IPS-15b (cell line): ENCODE data around the gene TUBB.
A peak's percentile ranks its signal among the peaks of the same experiment; 100 is the strongest.

Experiments
- H3K27me3 ChIP-seq: one replicate; pipeline ENCODE4 v1.6.1; 2013; ENCODE audit warnings: low read length; ENCODE audit not compliant: control insufficient read depth, insufficient read depth
- H3K36me3 ChIP-seq: one replicate; pipeline ENCODE4 v1.6.1; 2013; ENCODE audit warnings: low read length; ENCODE audit not compliant: control insufficient read depth, insufficient read depth
- H3K4me1 ChIP-seq: one replicate; pipeline ENCODE4 v1.6.1; 2013; ENCODE audit warnings: mild to moderate bottlenecking, low read length; ENCODE audit not compliant: control insufficient read depth, insufficient read depth
- H3K4me3 ChIP-seq: one replicate; pipeline ENCODE4 v1.5.1; 2013; ENCODE audit warnings: low read depth, low read length
- H3K9ac ChIP-seq: one replicate; pipeline ENCODE4 v1.6.1; 2013; ENCODE audit warnings: low read depth, mild to moderate bottlenecking, low read length
- H3K9me3 ChIP-seq: one replicate; pipeline ENCODE4 v1.6.1; 2013; ENCODE audit warnings: mild to moderate bottlenecking, low read length; ENCODE audit not compliant: control insufficient read depth, insufficient read depth

TUBB gene

GRCh38 chr6:30719791-30720737 is at the start of gene TUBB:
Gene TUBB (plus strand): TSS chr6:30720352. CDS start chr6:30720507, 155 bp downstream.
- H3K9me3 ChIP-seq, result no peaks in the 10 kb centered on the region
- peaks cover 5% of the 10 kb centered on the region for H3K4me1 ChIP-seq
- no peaks in the 10 kb centered on the region for H3K27me3 ChIP-seq
- H3K4me3 ChIP-seq, result peak within 1 kb of the TSS; percentile 93
- peaks cover 36% of the 10 kb centered on the region for H3K36me3 ChIP-seq
- H3K9ac ChIP-seq, result peak within 1 kb of the TSS; percentile 99

- no peaks in the 10 kb centered on the region for H3K9me3 ChIP-seq
- no peak overlapping the region for H3K4me3 ChIP-seq
- peaks cover 8% of the 10 kb centered on the region for H3K36me3 ChIP-seq
- no peak overlapping the region for H3K9ac ChIP-seq
- no peaks in the 10 kb centered on the region for H3K27me3 ChIP-seq
- no peaks in the 10 kb centered on the region for H3K4me1 ChIP-seq
These were observed 49.2 kb upstream of the TUBB start for GRCh38 chr6:30670760-30671527.

- Histone ChIP-seq H3K36me3 (peaks cover 15% of the 10 kb centered on the region), H3K4me3 (peak within 1 kb of the TSS; percentile 95)
These were observed 47.5 kb upstream of the TUBB start, which contains the start of gene DHX16 for GRCh38 chr6:30672445-30673253. Gene DHX16 (minus strand): TSS chr6:30673006. CDS start chr6:30672841, 165 bp downstream.

GRCh38 chr6:30676660-30677285 is 43.4 kb upstream of the TUBB start:
- Histone ChIP-seq H3K9ac (no peak overlapping the region), H3K4me3 (no peak overlapping the region), H3K4me1 (peaks cover 9% of the 10 kb centered on the region), H3K36me3 (peaks cover 11% of the 10 kb centered on the region), H3K27me3 (no peaks in the 10 kb centered on the region), H3K9me3 (no peaks in the 10 kb centered on the region)

More at GRCh38 chr6:30672445-30673253, 47.5 kb upstream of the TUBB start, which contains the start of gene DHX16:
- H3K9me3 ChIP-seq, result no peaks in the 10 kb centered on the region
- H3K4me1 ChIP-seq, result no peaks in the 10 kb centered on the region
- H3K27me3 ChIP-seq, result no peaks in the 10 kb centered on the region
- H3K9ac ChIP-seq, result peak within 1 kb of the TSS; percentile 66

- Histone ChIP-seq H3K4me3 (peak overlapping the region; percentile 27), H3K36me3 (peaks cover 11% of the 10 kb centered on the region), H3K27me3 (no peaks in the 10 kb centered on the region), H3K4me1 (peaks cover 26% of the 10 kb centered on the region), H3K9me3 (no peaks in the 10 kb centered on the region), H3K9ac (no peak overlapping the region)
These were observed 41.0 kb upstream of the TUBB start for GRCh38 chr6:30678964-30679726.

GRCh38 chr6:30679765-30680535 is 40.2 kb upstream of the TUBB start:
- Histone ChIP-seq H3K4me1 (peaks cover 29% of the 10 kb centered on the region), H3K36me3 (peaks cover 11% of the 10 kb centered on the region), H3K9me3 (no peaks in the 10 kb centered on the region), H3K9ac (peak overlapping the region; percentile 2), H3K27me3 (no peaks in the 10 kb centered on the region), H3K4me3 (peak overlapping the region; percentile 8)

- no peak overlapping the region for H3K9ac ChIP-seq
- H3K9me3 ChIP-seq, result no peaks in the 10 kb centered on the region
- peaks cover 33% of the 10 kb centered on the region for H3K4me1 ChIP-seq
These were observed 38.4 kb upstream of the TUBB start for GRCh38 chr6:30681766-30682142.

GRCh38 chr6:30682143-30683117 is 37.7 kb upstream of the TUBB start:
- H3K27me3 ChIP-seq, result no peaks in the 10 kb centered on the region
- no peaks in the 10 kb centered on the region for H3K9me3 ChIP-seq
- peaks cover 33% of the 10 kb centered on the region for H3K4me1 ChIP-seq
- H3K9ac ChIP-seq, result peak overlapping the region; percentile 60
- peak overlapping the region; percentile 48 for H3K4me3 ChIP-seq
- peaks cover 4% of the 10 kb centered on the region for H3K36me3 ChIP-seq

More at GRCh38 chr6:30681766-30682142, 38.4 kb upstream of the TUBB start:
- no peaks in the 10 kb centered on the region for H3K27me3 ChIP-seq
- peaks cover 9% of the 10 kb centered on the region for H3K36me3 ChIP-seq
- peak overlapping the region; percentile 48 for H3K4me3 ChIP-seq

- peaks cover 37% of the 10 kb centered on the region for H3K4me1 ChIP-seq
These were observed 36.8 kb upstream of the TUBB start for GRCh38 chr6:30683183-30683979.

More at GRCh38 chr6:30683183-30683979, 36.8 kb upstream of the TUBB start:
- H3K36me3 ChIP-seq, result peaks cover 4% of the 10 kb centered on the region
- H3K4me3 ChIP-seq, result peak overlapping the region; percentile 48
- H3K9me3 ChIP-seq, result no peaks in the 10 kb centered on the region
- H3K27me3 ChIP-seq, result no peaks in the 10 kb centered on the region
- H3K9ac ChIP-seq, result peak overlapping the region; percentile 60
